Vagina (tissue), 2 donors: Measurements from ENCODE around the gene OPN1LW.
"Not testable (repeated sequence)": the region's sequence is repeated elsewhere in the genome, so short reads cannot be mapped to it uniquely, and the experiment has no call there.

Experiments
- CTCF ChIP-seq, 3 experiments: fragments of 450-650 bp in 2 of 3; fragments of 200-600 bp in 1 of 3; sonication (generic) in 1 of 3; IDR thresholded peaks; one replicate each; pipeline ENCODE4 v1.5.1; 2017 to 2019; ENCODE audit warnings: antibody characterized with exemption in 3 of 3, mild to moderate bottlenecking in 2 of 3, moderate library complexity in 2 of 3
- POLR2A ChIP-seq, 2 donors: fragments of 450-650 bp; IDR thresholded peaks; one replicate each; pipeline ENCODE4 v1.6.1; 2017; ENCODE audit warnings: antibody characterized with exemption in 2 of 2, mild to moderate bottlenecking in 2 of 2, moderate library complexity in 2 of 2
- POLR2AphosphoS5 ChIP-seq, 2 donors: sonication (generic); formaldehyde crosslinking; IDR thresholded peaks; one replicate each; pipeline ENCODE4 v1.9.0; 2017; ENCODE audit warnings: antibody characterized with exemption in 2 of 2, mild to moderate bottlenecking in 2 of 2, low read depth in 1 of 2; ENCODE audit not compliant: insufficient read depth in 1 of 2

GRCh38 chrX:154156221-154156620 is 12.2 kb downstream of the OPN1LW start:
- TF ChIP-seq CTCF (IDR thresholded peaks at IDR 0.05); POLR2AphosphoS5 (IDR thresholded peaks at IDR 0.05; ENCODE audit: insufficient read depth in 1 of 2, low read depth in 1 of 2); POLR2A (IDR thresholded peaks at IDR 0.05): not testable (repeated sequence)
